HepG2 (cell line): ENCODE results near the gene AP3D1. TPM values are rescaled to one million over a fixed set of nuclear protein-coding genes. Genes with fewer than 3 reads are reported as not detected.
A peak's percentile ranks its signal among the peaks of the same experiment; 100 is the strongest.

Source experiments
- AKAP8 ChIP-seq: sonication (generic); formaldehyde crosslinking; IDR thresholded peaks from 2 replicates; pipeline ENCODE4 v1.5.1; 2020; ENCODE audit warnings: mild to moderate bottlenecking, missing genetic modification reagents
- DNMT3B ChIP-seq: conservative IDR thresholded peaks from 2 replicates; pipeline ENCODE4 v1.6.1; 2016; ENCODE audit warnings: missing biosample characterization, control low read depth
- MAZ ChIP-seq, 2 experiments: sonication (generic) in 1 of 2; formaldehyde crosslinking in 1 of 2; IDR thresholded peaks; 2 replicates each; pipeline versions ENCODE4 v1.5.0 to v1.6.1; 2012 to 2020; ENCODE audit warnings: low read depth in 2 of 2, mild to moderate bottlenecking in 2 of 2, borderline replicate concordance in 1 of 2, improper control_type of control experiment in 1 of 2, low read length in 1 of 2, missing genetic modification reagents in 1 of 2, moderate library complexity in 1 of 2
- MED8 ChIP-seq: sonication (generic); formaldehyde crosslinking; IDR thresholded peaks from 2 replicates; pipeline ENCODE4 v1.8.1; 2023; ENCODE audit warnings: mild to moderate bottlenecking, missing genetic modification reagents; ENCODE audit not compliant: insufficient replicate concordance
- NFYC ChIP-seq: IDR thresholded peaks from 2 replicates; pipeline ENCODE4 v1.6.1; 2016; ENCODE audit warnings: missing genetic modification reagents, missing compliant biosample characterization
- PHB2 ChIP-seq: fragments of 450-650 bp; IDR thresholded peaks from 2 replicates; pipeline ENCODE4 v1.6.1; 2018; ENCODE audit not compliant: partially characterized antibody
- TBX2 ChIP-seq: sonication (generic); formaldehyde crosslinking; IDR thresholded peaks from 2 replicates; pipeline ENCODE4 v1.5.0; 2020; ENCODE audit warnings: missing genetic modification reagents, mild to moderate bottlenecking, borderline replicate concordance
- YEATS2 ChIP-seq: sonication (generic); formaldehyde crosslinking; IDR thresholded peaks from 2 replicates; pipeline ENCODE4 v1.4.0; 2020; ENCODE audit warnings: missing genetic modification reagents, borderline replicate concordance
- ZBTB7A ChIP-seq: sonication (generic); formaldehyde crosslinking; IDR thresholded peaks from 2 replicates; pipeline ENCODE4 v1.8.0; 2022; ENCODE audit warnings: mild to moderate bottlenecking, missing genetic modification reagents
- ZFP62 ChIP-seq: sonication (generic); formaldehyde crosslinking; IDR thresholded peaks from 2 replicates; pipeline ENCODE4 v1.4.0; 2020; ENCODE audit warnings: missing genetic modification reagents
- ZKSCAN8 ChIP-seq: IDR thresholded peaks from 2 replicates; pipeline ENCODE4 v1.6.1; 2016; ENCODE audit warnings: borderline replicate concordance, missing genetic modification reagents, missing compliant biosample characterization
- ZNF577 ChIP-seq: sonication (generic); formaldehyde crosslinking; IDR thresholded peaks from 2 replicates; pipeline ENCODE4 v1.4.0; 2020; ENCODE audit warnings: mild to moderate bottlenecking, low read depth, missing genetic modification reagents, borderline replicate concordance
- polyA plus RNA-seq, 8 experiments: library from polyadenylated mRNA; depleted of rRNA in 3 of 8; stranded (reverse) in 7 of 8; unstranded in 1 of 8; fragments of >200 nt; fragmentation: Illumina TruSeq in 4 of 8; extraction: Trizol in 4 of 8; gene quantifications; 2 replicates each; pipeline versions ENCODE4 v1.2.1 to v1.2.3, GENCODE V29; 2011 to 2016; ENCODE audit warnings: low read depth in 4 of 8, missing spikeins in 1 of 8, mixed read lengths in 1 of 8; ENCODE audit not compliant: insufficient read depth in 1 of 8
- total RNA-seq, 5 experiments: library from RNA; depleted of rRNA; stranded (reverse); fragments of >200 nt; fragmentation: Illumina TruSeq; extraction: Trizol; gene quantifications; 2 replicates each; pipeline ENCODE4 v1.2.3, GENCODE V29; 2016; ENCODE audit warnings: low read depth in 1 of 5
- TF ChIP-seq, protein P1 (sequence below): sonication (generic); formaldehyde crosslinking; IDR thresholded peaks from 2 replicates; pipeline ENCODE4 v1.4.0; 2020; ENCODE audit warnings: mild to moderate bottlenecking, missing genetic modification reagents
- TF ChIP-seq, protein P2 (sequence below): sonication (generic); formaldehyde crosslinking; IDR thresholded peaks from one replicate; pipeline ENCODE4 v1.5.1; 2020; ENCODE audit warnings: mild to moderate bottlenecking, missing genetic modification reagents; ENCODE audit errors: not compliant biosample characterization
- TF ChIP-seq, protein P3 (sequence below): sonication (generic); formaldehyde crosslinking; IDR thresholded peaks from 2 replicates; pipeline ENCODE4 v1.9.0; 2022; ENCODE audit warnings: missing genetic modification reagents, mild to moderate bottlenecking, borderline replicate concordance
- TF ChIP-seq, protein P4 (sequence below): sonication (generic); formaldehyde crosslinking; IDR thresholded peaks from 2 replicates; pipeline ENCODE4 v1.5.0; 2020; ENCODE audit warnings: mild to moderate bottlenecking, low read depth, missing genetic modification reagents, borderline replicate concordance

AP3D1 gene
- total and polyA plus RNA-seq, 2 of the 13 experiments (the other 11 are each of a cell fraction or from before 2014, with no cell fraction given), result 68.0 to 82.6 TPM

DNA sequence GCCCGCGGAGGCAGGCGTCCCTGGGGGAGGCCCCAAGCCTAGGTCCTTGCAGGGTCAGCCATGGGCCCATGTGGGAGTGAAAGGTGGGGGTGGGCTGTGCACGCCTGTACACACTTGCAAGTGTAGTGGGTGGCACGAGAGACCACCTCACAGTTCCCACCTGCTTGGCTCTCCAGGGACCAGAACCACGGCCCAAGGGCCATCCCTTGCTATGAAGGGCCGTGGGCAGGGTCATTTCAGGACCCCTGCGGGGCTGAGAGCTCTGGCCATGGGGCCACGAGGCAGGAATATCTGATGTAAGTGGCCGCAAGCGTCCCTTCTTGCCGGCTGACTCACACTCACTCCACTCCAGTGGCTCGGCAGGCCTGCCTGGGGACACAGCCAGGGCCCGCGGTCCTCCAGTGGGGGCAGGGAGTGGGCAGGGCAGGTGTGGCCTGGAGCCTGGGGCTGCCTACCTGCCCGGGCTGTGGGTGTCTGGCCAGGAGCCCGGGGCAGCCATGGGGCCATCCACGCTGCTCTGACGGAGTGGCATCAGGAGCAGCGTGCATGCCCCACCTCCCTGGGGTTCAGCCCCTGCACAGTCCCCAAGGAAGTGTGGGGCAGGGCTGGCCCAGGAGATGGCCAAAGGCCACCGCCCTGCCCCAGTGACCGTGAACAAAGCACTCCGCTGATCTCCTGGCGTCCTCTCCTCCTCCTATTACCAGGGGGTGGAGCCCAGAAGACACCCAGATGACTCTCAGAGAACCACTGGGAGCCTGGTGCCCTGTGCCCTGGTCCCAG, 91.8 kb downstream of the AP3D1 start (continued):
- TF ChIP-seq ZNF577 (CRISPR knock-in tag), result no peak
- no peak for TF ChIP-seq ZKSCAN8 (CRISPR knock-in tag)
- TF ChIP-seq YEATS2 (CRISPR knock-in tag), result peak; percentile 63; the same call in 1 of the 2 replicates
- TF ChIP-seq PHB2, result no peak
- no peak for TF ChIP-seq ZBTB7A (CRISPR knock-in tag)
- TF ChIP-seq, protein P1, sequence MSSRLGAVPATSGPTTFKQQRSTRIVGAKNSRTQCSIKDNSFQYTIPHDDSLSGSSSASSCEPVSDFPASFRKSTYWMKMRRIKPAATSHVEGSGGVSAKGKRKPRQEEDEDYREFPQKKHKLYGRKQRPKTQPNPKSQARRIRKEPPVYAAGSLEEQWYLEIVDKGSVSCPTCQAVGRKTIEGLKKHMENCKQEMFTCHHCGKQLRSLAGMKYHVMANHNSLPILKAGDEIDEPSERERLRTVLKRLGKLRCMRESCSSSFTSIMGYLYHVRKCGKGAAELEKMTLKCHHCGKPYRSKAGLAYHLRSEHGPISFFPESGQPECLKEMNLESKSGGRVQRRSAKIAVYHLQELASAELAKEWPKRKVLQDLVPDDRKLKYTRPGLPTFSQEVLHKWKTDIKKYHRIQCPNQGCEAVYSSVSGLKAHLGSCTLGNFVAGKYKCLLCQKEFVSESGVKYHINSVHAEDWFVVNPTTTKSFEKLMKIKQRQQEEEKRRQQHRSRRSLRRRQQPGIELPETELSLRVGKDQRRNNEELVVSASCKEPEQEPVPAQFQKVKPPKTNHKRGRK (CRISPR knock-in tag), result no peak
- TF ChIP-seq, protein P2, sequence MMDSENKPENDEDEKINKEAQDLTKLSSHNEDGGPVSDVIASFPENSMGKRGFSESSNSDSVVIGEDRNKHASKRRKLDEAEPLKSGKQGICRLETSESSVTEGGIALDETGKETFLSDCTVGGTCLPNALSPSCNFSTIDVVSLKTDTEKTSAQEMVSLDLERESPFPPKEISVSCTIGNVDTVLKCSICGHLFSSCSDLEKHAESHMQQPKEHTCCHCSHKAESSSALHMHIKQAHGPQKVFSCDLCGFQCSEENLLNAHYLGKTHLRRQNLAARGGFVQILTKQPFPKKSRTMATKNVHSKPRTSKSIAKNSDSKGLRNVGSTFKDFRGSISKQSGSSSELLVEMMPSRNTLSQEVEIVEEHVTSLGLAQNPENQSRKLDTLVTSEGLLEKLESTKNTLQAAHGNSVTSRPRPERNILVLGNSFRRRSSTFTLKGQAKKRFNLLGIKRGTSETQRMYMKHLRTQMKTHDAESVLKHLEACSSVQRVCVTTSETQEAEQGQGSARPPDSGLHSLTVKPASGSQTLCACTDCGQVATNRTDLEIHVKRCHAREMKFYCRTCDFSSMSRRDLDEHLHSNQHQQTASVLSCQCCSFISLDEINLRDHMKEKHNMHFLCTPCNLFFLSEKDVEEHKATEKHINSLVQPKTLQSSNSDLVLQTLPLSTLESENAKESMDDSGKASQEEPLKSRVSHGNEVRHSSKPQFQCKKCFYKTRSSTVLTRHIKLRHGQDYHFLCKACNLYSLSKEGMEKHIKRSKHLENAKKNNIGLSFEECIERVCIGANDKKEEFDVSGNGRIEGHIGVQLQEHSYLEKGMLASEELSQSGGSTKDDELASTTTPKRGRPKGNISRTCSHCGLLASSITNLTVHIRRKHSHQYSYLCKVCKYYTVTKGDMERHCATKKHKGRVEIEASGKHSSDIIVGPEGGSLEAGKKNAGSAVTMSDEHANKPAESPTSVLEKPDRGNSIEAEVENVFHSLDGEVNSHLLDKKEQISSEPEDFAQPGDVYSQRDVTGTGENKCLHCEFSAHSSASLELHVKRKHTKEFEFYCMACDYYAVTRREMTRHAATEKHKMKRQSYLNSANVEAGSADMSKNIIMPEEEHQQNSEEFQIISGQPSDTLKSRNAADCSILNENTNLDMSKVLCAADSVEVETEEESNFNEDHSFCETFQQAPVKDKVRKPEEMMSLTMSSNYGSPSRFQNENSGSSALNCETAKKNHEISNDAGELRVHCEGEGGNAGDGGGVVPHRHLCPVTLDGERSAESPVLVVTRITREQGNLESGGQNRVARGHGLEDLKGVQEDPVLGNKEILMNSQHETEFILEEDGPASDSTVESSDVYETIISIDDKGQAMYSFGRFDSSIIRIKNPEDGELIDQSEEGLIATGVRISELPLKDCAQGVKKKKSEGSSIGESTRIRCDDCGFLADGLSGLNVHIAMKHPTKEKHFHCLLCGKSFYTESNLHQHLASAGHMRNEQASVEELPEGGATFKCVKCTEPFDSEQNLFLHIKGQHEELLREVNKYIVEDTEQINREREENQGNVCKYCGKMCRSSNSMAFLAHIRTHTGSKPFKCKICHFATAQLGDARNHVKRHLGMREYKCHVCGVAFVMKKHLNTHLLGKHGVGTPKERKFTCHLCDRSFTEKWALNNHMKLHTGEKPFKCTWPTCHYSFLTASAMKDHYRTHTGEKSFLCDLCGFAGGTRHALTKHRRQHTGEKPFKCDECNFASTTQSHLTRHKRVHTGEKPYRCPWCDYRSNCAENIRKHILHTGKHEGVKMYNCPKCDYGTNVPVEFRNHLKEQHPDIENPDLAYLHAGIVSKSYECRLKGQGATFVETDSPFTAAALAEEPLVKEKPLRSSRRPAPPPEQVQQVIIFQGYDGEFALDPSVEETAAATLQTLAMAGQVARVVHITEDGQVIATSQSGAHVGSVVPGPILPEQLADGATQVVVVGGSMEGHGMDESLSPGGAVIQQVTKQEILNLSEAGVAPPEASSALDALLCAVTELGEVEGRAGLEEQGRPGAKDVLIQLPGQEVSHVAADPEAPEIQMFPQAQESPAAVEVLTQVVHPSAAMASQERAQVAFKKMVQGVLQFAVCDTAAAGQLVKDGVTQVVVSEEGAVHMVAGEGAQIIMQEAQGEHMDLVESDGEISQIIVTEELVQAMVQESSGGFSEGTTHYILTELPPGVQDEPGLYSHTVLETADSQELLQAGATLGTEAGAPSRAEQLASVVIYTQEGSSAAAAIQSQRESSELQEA, result peak; percentile 33
- TF ChIP-seq AKAP8 (CRISPR knock-in tag), result peak; percentile 91
- TF ChIP-seq, protein P3, sequence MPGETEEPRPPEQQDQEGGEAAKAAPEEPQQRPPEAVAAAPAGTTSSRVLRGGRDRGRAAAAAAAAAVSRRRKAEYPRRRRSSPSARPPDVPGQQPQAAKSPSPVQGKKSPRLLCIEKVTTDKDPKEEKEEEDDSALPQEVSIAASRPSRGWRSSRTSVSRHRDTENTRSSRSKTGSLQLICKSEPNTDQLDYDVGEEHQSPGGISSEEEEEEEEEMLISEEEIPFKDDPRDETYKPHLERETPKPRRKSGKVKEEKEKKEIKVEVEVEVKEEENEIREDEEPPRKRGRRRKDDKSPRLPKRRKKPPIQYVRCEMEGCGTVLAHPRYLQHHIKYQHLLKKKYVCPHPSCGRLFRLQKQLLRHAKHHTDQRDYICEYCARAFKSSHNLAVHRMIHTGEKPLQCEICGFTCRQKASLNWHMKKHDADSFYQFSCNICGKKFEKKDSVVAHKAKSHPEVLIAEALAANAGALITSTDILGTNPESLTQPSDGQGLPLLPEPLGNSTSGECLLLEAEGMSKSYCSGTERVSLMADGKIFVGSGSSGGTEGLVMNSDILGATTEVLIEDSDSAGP, result peak; percentile 84
- 0 out of 2 replicates have a peak, but pooled peaks have one; percentile 77 for TF ChIP-seq MAZ (IDR thresholded peaks at IDR 0.05; ENCODE audit: borderline replicate concordance, low read depth, low read length)
- peak; percentile 76; the same call in 1 of the 2 replicates for TF ChIP-seq MAZ (CRISPR knock-in tag; IDR thresholded peaks at IDR 0.05; ENCODE audit: low read depth)
- TF ChIP-seq ZFP62 (CRISPR knock-in tag), result no peak
- TF ChIP-seq TBX2 (CRISPR knock-in tag), result peak; percentile 83
- TF ChIP-seq NFYC (CRISPR knock-in tag), result no peak
- TF ChIP-seq, protein P4, sequence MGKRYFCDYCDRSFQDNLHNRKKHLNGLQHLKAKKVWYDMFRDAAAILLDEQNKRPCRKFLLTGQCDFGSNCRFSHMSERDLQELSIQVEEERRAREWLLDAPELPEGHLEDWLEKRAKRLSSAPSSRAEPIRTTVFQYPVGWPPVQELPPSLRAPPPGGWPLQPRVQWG (CRISPR knock-in tag), result no peak
- peak; percentile 83 for TF ChIP-seq MED8 (CRISPR knock-in tag)
- no peak for TF ChIP-seq DNMT3B (CRISPR knock-in tag)
